Glutamatergic neuron (in vitro differentiated cells): Measurements from ENCODE around the gene BCL2L11. TPM values are rescaled to one million over a fixed set of nuclear protein-coding genes. Genes with fewer than 3 reads are reported as not detected.

Experiments
- DNase-seq: peaks from one replicate; pipeline ENCODE4 v3.0.0; 2022
- H3K27ac Mint-ChIP-seq: one replicate; pipeline ENCODE4 v1.8.0; 2020; ENCODE audit warnings: mild to moderate bottlenecking, mixed read lengths, inconsistent platforms; ENCODE audit not compliant: unreplicated experiment
- H3K27me3 Mint-ChIP-seq: one replicate; pipeline ENCODE4 v1.8.0; 2020; ENCODE audit warnings: mild to moderate bottlenecking, moderate library complexity, mixed read lengths, inconsistent platforms; ENCODE audit not compliant: unreplicated experiment
- H3K36me3 Mint-ChIP-seq: one replicate; pipeline ENCODE4 v1.8.0; 2020; ENCODE audit warnings: mild to moderate bottlenecking, mixed read lengths, inconsistent platforms; ENCODE audit not compliant: unreplicated experiment
- H3K4me1 Mint-ChIP-seq: one replicate; pipeline ENCODE4 v1.8.0; 2020; ENCODE audit warnings: mild to moderate bottlenecking, low read depth, mixed read lengths, inconsistent platforms; ENCODE audit not compliant: unreplicated experiment
- H3K4me3 Mint-ChIP-seq: one replicate; pipeline ENCODE4 v1.8.0; 2020; ENCODE audit warnings: mild to moderate bottlenecking, mixed read lengths, inconsistent platforms; ENCODE audit not compliant: unreplicated experiment
- H3K9me3 Mint-ChIP-seq: one replicate; pipeline ENCODE4 v1.8.0; 2020; ENCODE audit warnings: mild to moderate bottlenecking, moderate library complexity, mixed read lengths, inconsistent platforms; ENCODE audit not compliant: unreplicated experiment
- total RNA-seq: library from RNA; stranded (reverse); fragmentation: NEBNext Ultra II Directional; extraction: Animal tissue kit (Norgen Biotek cat#: 25700); gene quantifications from one replicate; pipeline ENCODE4 v1.2.1, GENCODE V29; 2021; ENCODE audit not compliant: unreplicated experiment
- TF ChIP-seq, protein P1 (sequence below): fragments of 200-600 bp; sonication (generic); IDR thresholded peaks from one replicate; pipeline ENCODE4 v1.5.0; 2021; ENCODE audit not compliant: partially characterized antibody, unreplicated experiment

BCL2L11 gene
- total RNA-seq, 1 donor from 2014 or later = 20.0 TPM

DNA sequence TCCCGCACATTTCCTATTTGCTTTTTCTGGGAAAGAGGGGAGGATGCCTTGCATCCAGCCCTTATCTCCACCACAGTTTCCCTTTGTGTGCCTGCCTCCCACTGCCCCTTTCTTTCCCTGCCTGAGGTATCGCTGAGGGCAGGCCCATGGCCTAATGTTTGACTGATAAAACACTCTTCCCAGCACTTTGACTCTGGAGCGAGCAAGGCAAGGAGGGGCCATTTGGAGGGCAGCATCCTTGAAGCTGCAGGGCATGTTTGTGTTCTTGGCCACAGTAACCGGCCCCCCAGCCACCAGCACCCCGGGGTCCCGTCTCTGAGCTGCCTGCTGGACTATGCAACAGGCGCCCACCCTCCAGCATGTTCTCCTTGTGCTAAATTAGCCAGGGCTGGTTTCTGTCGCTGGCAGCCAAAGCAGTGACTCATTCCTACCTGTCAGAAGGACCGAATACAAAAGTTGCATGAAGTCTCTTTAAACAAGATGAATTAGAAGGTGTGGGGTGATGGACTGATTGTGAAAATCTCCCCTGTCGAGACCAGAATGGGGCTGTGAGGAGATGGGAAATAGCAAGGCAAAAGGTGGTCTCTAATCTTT is 50.7 kb downstream of the BCL2L11 start:
- Mint-ChIP-seq H3K27ac (no peak overlapping the region), H3K4me1 (no peaks in the 10 kb centered on the region), H3K27me3 (peaks cover 7% of the 10 kb centered on the region), H3K36me3 (no peaks in the 10 kb centered on the region), H3K4me3 (no peak overlapping the region), H3K9me3 (peaks cover 7% of the 10 kb centered on the region)
- TF ChIP-seq, protein P1, sequence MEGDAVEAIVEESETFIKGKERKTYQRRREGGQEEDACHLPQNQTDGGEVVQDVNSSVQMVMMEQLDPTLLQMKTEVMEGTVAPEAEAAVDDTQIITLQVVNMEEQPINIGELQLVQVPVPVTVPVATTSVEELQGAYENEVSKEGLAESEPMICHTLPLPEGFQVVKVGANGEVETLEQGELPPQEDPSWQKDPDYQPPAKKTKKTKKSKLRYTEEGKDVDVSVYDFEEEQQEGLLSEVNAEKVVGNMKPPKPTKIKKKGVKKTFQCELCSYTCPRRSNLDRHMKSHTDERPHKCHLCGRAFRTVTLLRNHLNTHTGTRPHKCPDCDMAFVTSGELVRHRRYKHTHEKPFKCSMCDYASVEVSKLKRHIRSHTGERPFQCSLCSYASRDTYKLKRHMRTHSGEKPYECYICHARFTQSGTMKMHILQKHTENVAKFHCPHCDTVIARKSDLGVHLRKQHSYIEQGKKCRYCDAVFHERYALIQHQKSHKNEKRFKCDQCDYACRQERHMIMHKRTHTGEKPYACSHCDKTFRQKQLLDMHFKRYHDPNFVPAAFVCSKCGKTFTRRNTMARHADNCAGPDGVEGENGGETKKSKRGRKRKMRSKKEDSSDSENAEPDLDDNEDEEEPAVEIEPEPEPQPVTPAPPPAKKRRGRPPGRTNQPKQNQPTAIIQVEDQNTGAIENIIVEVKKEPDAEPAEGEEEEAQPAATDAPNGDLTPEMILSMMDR = no peak
- no peak for DNase-seq

DNA sequence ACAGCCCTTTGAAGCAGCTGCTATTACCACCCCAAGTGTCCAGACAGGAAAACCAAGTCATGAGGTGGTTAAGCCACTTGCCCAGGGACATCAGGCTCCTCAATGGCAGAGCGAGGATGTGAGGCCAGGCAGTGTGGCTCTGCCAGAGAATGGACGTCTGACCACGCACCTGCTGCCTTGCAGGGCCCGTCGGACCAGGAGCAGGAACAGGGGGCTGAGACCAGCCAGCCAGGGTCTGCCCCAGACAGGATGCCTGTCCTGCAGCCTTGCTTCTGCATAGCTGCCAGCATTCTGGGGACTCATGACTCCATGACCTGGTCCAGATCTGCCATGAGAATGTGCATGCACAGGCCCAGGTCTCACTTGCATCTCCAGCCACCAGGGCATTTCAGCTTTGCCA is 52.0 kb downstream of the BCL2L11 start:
- peaks cover 5% of the 10 kb centered on the region for H3K9me3 Mint-ChIP-seq
- no peak overlapping the region for H3K27ac Mint-ChIP-seq
- TF ChIP-seq, protein P1 = no peak
- H3K27me3 Mint-ChIP-seq = peaks cover 7% of the 10 kb centered on the region
- no peak for DNase-seq
- H3K4me1 Mint-ChIP-seq = no peaks in the 10 kb centered on the region
- no peaks in the 10 kb centered on the region for H3K36me3 Mint-ChIP-seq
- H3K4me3 Mint-ChIP-seq = no peak overlapping the region

DNA sequence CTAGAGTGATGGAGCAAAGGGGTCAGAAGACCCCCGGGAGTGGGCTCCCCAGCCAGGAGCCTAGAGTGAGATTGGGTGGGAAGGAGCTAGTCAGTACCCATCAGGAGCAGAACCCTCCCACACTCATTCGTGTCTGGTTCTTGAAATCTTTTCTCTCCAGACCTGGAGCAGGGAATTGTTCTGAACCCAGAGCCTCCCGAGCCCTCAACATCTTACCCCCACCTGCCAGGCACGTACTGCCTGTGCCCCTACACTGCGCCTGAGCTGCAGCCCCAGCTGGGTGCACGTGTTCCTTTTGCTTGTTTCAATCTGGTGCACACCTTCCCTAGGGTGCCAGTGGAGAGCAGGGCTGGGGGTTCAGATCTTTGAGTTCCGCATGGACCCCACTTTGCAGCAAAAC is 52.6 kb downstream of the BCL2L11 start:
- TF ChIP-seq, protein P1 = no peak
- Mint-ChIP-seq H3K9me3 (peaks cover 5% of the 10 kb centered on the region), H3K4me3 (no peak overlapping the region), H3K27ac (no peak overlapping the region), H3K4me1 (no peaks in the 10 kb centered on the region), H3K36me3 (no peaks in the 10 kb centered on the region), H3K27me3 (peaks cover 7% of the 10 kb centered on the region)
- no peak for DNase-seq

DNA sequence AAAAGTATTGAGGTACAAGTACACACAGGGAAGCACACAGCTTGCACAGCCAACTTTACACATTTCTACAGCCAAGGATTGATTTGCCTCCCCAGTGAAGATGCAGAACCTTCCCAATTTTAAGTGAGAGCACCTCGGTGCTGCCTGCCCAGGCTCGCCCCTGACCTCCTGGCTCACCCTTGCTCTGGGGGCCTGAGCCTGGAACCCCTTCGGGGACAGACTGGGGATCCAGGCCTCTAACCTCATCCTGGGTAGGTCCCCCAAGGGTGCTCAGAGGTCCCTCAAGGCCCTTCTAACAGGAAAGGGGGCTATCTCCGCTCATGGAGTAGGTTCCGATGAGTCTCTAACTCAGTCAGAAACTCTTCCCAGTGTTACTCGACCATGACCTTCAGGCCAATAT is 53.1 kb downstream of the BCL2L11 start:
- TF ChIP-seq, protein P1 = no peak
- Mint-ChIP-seq H3K27ac (no peak overlapping the region), H3K36me3 (no peaks in the 10 kb centered on the region), H3K9me3 (peaks cover 5% of the 10 kb centered on the region), H3K4me1 (no peaks in the 10 kb centered on the region), H3K4me3 (no peak overlapping the region), H3K27me3 (peaks cover 7% of the 10 kb centered on the region)
- DNase-seq = no peak

DNA sequence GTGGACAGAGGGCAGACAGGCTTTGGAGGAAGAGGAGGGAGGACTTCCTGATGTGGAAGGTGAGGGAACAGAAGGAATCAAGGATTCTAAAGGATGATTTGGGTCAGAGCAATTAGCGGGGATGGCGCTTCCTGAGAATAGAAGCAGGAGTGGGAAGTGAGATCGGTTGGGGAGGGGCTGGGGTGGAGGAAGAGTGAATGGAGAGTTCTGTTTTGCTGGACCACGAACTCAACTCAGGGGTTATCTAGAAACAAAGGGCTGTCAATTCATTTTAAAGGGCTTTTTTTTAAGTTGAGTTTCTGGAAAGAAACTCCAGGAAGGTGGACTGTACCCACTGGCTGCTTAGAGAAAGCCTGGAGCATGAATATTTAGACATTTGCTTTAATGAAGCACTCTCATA is 54.9 kb downstream of the BCL2L11 start:
- TF ChIP-seq, protein P1 = no peak
- Mint-ChIP-seq H3K27me3 (peaks cover 7% of the 10 kb centered on the region), H3K4me1 (no peaks in the 10 kb centered on the region), H3K36me3 (no peaks in the 10 kb centered on the region), H3K27ac (no peak overlapping the region), H3K9me3 (peaks cover 5% of the 10 kb centered on the region), H3K4me3 (no peak overlapping the region)
- DNase-seq = no peak
